DMS53 (cell line): Measurements from ENCODE around the gene TMTC1.

Source experiments
- DNase-seq: peaks from one replicate; lab custom pipeline; 2025; lab: John Stamatoyannopoulos, UW

The TMTC1 gene

GRCh38 chr12:29709496-29710040 is 74.2 kb downstream of the TMTC1 start:
- DNase-seq: no peak

- no peak for DNase-seq
Observed at GRCh38 chr12:29709054-29709453, 74.7 kb downstream of the TMTC1 start.

- no peak for DNase-seq
Observed at GRCh38 chr12:29707846-29708245, 75.9 kb downstream of the TMTC1 start.

- no peak for DNase-seq
Observed at GRCh38 chr12:29706311-29706710, 77.4 kb downstream of the TMTC1 start.

GRCh38 chr12:29703528-29703927 is 80.2 kb downstream of the TMTC1 start:
- no peak for DNase-seq

- DNase-seq: no peak
Observed at GRCh38 chr12:29702972-29703371, 80.8 kb downstream of the TMTC1 start.

GRCh38 chr12:29702222-29702621 is 81.5 kb downstream of the TMTC1 start:
- DNase-seq: no peak

- no peak for DNase-seq
Observed at GRCh38 chr12:29700761-29701481, 82.8 kb downstream of the TMTC1 start.

- DNase-seq: no peak
Observed at GRCh38 chr12:29698756-29699155, 85.0 kb downstream of the TMTC1 start.

- no peak for DNase-seq
Observed at GRCh38 chr12:29695800-29696199, 87.9 kb downstream of the TMTC1 start.

- no peak for DNase-seq
Observed at GRCh38 chr12:29695026-29695425, 88.7 kb downstream of the TMTC1 start.

- DNase-seq: no peak
Observed at GRCh38 chr12:29694002-29694401, 89.7 kb downstream of the TMTC1 start.

GRCh38 chr12:29692237-29692636 is 91.5 kb downstream of the TMTC1 start:
- no peak for DNase-seq

- DNase-seq: no peak
Observed at GRCh38 chr12:29691161-29691854, 92.4 kb downstream of the TMTC1 start.

- no peak for DNase-seq
Observed at GRCh38 chr12:29690728-29691127, 93.0 kb downstream of the TMTC1 start.

GRCh38 chr12:29688914-29689313 is 94.8 kb downstream of the TMTC1 start:
- no peak for DNase-seq

GRCh38 chr12:29682088-29682487 is 101.7 kb downstream of the TMTC1 start:
- no peak for DNase-seq

- no peak for DNase-seq
Observed at GRCh38 chr12:29681370-29681769, 102.4 kb downstream of the TMTC1 start.

GRCh38 chr12:29676676-29677075 is 107.1 kb downstream of the TMTC1 start:
- no peak for DNase-seq

GRCh38 chr12:29674463-29674862 is 109.3 kb downstream of the TMTC1 start:
- no peak for DNase-seq

- no peak for DNase-seq
Observed at GRCh38 chr12:29673346-29673745, 110.4 kb downstream of the TMTC1 start.

- no peak for DNase-seq
Observed at GRCh38 chr12:29672580-29672979, 111.2 kb downstream of the TMTC1 start.

GRCh38 chr12:29671742-29672141 is 112.0 kb downstream of the TMTC1 start:
- no peak for DNase-seq
